T follicular helper cell (primary cell): Measurements from ENCODE around the gene KRTAP4-16.
"Not testable (repeated sequence)": the region's sequence is repeated elsewhere in the genome, so short reads cannot be mapped to it uniquely, and the experiment has no call there.

Experiments used
- DNase-seq: peaks from one replicate; pipeline ENCODE4 v3.0.0-alpha.2; 2020; ENCODE audit warnings: low read depth

The KRTAP4-16 gene

DNA sequence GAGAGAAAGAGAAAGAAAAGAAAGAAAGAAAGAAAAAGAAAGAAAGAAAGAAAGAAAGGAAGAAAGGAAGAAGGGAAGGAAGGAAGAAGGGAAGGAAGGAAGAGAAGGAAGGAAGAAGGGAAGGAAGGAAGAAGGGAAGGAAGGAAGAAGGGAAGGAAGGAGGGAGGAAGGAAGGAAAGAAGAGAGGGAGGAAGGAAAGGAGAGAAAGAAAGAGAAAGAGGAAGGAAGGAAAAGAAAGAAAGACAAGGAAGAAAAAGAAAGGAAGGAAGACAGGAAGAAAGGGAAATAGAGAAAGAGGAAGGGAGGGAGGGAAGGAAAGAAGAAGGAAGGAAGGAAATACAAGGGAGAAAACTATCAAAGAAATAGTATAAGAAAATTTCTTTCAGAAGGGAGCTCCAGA lies 25.2 kb downstream of the KRTAP4-16 start:
- no peak for DNase-seq

DNA sequence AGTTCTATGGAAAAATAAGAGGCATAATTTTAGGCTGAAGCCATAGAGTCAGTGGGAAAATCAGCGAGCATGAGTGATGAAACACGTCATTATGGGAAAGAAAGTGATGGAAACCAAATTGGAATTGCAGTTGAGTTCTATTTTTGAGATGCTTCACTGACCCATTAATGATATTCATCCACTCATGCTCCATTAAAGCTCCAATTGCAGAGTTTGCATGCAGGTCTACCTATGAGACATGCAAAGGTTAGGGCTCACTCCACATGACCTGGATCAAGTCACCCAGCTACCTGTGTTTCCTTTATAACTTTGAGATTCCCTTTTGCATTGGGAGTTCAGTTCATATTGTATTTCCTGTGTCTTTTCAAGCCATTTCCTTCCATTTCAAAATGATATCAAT lies 28.3 kb downstream of the KRTAP4-16 start:
- DNase-seq, result no peak

DNA sequence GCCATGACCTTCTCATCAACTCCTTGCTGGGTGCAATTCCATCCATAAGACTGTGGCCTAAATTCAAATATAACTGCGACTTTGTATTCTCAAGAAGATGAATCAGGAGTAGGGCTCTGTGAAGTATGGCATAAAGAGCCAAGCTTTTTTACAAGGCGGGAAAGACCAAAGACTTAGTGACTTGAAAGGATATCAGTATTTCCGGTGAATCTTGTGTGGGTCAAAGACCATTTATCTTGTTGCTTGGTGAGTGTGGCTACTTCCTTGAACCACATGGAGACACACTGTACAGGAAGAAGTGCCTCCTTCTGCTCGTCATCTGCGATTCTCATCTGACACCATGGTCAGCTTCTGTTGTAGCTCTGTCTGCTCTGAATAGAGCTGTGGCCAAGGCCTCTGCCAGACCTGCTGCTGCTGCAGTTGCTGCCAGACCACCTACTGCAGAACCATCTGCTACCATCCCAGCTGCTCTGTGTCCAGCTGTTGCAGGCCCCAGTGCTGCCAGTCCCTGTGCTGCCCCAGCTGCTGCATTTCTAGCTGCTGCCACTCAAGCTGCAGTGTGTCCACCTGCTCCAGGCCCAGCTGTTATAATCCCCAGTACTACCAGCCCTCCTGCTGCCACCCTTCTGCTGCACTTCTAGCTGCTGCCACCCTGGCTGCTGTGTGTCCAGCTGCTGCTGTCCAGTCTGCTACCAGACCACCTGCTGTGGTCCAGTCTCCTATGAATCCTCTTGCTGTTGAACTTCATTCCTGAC lies 30.2 kb downstream of the KRTAP4-16 start:
- DNase-seq, result no peak

DNA sequence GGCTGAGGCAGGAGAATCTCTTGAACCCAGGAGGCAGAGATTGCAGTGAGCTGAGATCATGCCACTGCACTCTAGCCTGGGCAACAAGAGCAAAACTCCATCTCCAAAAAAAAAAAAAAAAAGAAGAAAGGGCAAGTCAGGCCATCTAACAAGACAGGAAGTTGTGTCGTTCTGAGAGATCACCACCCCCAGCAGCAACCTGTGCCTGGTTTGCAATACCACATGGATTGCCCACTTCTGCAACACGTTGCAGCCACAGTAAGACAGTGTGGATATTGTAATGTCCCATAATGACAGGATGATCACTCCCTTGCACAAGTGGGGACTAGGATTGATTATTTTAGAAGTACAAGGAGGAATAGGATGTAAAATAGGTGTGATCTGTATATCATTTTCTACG lies 33.0 kb downstream of the KRTAP4-16 start:
- DNase-seq, result no peak

DNA sequence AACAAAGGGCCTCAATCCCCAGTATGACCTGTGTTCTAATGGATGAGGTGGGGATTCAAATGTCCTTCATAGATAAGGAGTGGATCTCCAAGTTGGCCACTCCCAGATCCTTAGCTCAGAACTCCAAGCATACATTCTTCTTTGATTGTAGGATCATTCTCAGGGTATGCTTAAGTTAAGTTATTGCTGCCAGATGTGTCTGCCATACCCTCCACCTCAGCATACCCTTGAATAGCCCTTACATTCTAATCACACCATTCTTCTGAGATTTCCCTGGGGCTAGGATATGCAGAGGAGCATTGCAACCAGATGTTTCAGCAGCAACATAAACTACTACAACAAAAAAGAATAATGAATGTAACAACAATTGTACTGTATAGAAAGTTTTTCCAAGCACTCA lies 34.7 kb downstream of the KRTAP4-16 start:
- no peak for DNase-seq

DNA sequence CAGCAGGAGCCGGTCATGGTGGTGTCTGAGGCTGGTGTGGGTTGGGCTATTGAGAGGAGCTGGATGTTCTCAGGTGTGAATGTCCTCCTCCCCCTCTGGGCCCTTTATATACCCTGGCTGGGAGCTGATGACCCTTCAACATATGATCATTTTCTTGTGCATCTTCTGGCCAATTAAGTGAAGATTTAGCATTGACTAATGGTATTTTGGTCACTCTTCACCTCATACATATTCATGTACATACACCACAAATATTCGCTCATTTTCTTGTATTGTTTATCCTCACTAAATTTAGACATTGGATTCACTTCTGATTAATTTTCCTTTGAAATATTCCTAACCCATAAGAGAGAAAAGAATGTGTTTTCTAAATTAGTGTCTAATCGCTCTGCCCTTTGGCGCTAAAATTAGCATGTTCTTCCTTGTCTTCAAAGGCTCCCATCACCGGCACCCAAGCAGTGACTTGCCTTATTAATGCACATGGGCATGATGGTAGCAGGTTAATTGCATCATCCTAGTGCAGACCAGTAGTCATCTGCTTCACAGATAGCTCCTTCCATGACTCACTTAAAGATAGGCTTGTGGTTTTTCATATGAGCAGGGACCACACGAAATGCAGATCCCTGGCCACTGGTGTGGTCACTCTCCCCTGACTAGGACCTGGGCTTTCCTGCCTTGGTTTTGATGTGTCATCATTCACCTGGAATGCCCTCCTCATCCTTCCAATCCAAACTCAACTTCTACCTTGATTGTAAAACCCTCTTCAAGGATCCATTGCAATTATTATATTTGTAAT lies 36.0 kb downstream of the KRTAP4-16 start, which contains the start of gene KRTAP2-4:
Gene KRTAP2-4 (minus strand): TSS at position 51 of the 796 bp plus-strand sequence. CDS start 34 bp downstream, at position 17.
- no peak for DNase-seq

DNA sequence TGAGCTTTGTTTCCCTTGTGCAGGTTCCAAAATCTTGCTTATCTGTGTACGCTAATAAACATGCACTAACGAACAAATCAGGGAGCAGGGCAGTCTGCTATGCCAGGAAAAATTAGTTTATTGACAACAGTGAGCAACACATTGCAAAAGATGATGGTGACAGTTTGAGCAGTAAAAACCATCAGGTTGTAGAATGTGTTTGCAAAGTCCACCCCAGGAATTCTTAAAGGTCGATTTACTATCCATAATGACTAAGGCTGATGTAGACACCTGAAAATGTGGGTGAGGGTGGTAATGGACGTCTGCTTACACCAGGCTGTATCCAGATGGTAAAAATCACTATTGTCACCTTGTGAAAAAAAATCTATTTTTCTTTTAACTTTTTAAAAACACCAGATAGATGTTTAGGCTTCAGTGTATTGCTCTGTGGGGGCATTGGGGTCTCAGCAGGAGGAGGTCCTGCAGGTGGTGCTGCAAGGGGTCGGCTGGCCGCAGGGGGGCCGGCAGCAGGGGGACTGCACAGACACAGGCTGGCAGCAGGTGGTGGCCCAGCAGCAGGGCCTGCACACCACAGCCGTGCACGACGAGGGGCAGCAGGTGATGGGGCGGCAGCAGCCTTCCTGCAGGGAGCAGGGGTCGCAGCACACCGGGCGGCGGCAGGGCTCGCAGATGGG lies 36.9 kb downstream of the KRTAP4-16 start:
- not testable (repeated sequence) for DNase-seq

DNA sequence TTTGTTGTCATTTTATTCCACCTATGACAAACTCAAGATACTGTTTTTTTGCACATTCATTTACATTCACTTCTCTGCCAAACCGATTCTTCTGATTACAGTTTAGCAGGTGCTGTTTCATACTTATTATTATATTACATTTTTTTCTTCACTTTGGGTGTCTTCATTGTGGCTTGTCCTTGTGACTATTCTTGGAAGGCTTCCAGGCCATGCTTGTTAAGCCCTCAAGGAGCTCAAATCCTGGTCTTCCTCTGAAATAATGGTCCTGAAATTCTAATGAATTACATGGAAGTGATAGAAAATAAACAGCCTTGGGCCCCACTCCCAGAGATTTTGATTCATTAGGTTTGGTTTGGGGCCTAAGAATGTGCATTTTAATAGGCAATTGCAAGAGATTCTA lies 37.7 kb downstream of the KRTAP4-16 start:
- no peak for DNase-seq

DNA sequence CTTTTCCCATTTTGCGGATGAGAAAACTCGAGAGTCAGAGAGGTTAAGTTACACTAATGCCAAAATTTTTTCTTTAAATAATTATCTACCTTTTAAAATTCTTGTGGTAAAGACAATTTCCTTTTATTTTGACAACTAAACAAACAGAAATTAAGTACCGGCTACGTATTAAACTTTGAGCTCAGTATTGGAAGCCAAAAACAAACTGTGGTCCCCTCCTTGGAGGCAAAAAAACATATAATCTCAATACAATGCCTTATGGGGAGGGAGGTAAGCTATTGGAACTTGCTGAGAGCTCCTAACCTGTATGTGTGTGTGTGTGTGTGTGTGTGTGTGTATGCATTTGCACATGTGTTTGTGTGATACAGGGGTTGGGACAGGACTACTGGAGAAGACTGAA lies 38.6 kb downstream of the KRTAP4-16 start:
- DNase-seq, result no peak

DNA sequence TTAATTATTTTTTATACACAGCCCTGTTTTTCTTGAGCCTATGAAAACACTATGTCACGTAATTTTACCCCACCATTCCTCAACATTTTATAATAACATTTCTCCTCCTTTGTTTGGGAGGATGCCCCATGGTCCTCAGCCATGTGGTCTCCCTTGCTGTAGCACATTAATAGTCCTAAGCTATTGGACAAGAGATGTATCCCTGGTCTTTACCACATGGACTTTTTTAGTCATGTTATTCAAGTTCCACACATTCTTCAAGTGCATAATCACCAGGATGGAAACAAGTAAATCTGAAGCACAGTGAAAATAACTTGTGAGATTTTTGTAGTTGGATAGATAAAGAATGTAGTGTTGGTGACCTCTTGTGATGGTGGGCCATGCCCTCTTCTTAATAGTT lies 40.0 kb downstream of the KRTAP4-16 start:
- no peak for DNase-seq

DNA sequence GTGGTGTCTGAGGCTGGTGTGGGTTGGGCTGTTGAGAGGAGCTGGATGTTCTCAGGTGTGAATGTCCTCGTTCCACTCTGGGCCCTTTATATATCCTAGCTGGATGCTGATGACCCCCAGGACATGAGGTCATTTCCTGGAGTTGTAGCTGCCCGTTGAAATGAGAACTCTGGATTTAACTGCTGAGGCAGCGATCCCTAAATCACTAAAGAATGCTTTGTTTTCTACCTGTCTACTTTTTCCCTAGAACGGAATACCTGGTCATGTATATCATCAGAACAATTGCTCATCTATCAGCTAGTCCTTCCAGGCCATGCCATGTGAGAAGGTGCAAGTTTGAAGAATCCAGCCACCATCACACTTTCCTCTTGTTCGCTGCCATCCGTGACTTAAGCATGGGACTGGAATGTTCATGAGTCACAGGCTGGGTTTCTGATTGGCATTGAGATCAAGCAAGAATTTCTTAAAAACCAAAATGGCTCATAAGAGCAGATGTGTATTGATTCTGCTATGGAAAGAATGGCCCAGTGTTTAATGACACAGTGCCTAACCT lies 41.9 kb downstream of the KRTAP4-16 start, which contains the start of gene KRTAP2-3:
Gene KRTAP2-3 (minus strand): TSS at position 63 of the 553 bp plus-strand sequence. CDS start 64 bp downstream, outside the sequence.
- no peak for DNase-seq

DNA sequence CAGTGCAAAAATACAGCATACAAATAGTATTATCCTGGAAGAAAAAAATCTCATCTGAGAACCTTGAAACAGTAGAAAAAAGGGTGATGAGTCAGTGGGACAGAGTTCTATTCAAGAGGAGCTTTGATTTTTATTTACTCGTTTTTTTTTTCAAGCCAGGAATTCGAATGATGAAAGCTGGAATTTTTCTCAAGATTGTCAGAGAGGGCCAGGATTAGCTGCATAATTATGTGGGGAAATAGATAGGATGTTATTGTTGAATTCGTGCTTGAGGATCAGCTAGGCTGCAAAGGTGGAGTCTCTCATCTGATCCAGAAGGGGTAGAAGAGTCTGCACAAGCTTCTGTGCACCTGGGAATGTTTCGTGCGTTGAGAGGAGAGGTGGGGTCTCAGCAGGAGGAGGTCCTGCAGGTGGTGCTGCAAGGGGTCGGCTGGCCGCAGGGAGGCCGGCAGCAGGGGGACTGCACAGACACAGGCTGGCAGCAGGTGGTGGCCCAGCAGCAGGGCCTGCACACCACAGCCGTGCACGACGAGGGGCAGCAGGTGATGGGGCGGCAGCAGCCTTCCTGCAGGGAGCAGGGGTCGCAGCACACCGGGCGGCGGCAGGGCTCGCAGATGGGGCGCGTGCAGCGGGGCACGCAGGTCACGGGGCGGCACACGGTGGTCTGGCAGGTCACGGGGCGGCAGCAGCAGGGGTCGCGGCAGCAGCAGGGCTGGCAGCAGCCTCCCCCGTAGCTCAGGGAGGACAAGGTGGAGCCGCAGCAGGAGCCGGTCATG lies 42.5 kb downstream of the KRTAP4-16 start:
- DNase-seq, result not testable (repeated sequence)

DNA sequence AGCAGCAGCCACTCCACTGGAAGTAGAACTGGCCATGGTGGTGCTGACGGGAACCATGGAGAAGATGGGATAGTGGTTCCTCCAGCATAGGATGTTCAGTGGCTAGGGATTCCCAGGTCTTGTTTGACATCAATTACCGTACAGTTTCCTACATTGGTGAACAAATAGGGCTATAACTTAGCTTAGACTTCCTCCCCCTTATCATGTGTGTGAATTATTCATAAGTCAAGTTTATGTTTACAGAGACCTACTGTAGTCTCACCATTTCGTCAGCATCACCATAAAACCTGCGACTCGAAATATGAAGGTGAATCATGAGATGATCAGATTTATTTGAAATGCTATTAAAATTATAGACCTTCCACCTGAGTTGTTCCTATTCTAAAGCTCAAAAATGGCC lies 43.3 kb downstream of the KRTAP4-16 start:
- no peak for DNase-seq

DNA sequence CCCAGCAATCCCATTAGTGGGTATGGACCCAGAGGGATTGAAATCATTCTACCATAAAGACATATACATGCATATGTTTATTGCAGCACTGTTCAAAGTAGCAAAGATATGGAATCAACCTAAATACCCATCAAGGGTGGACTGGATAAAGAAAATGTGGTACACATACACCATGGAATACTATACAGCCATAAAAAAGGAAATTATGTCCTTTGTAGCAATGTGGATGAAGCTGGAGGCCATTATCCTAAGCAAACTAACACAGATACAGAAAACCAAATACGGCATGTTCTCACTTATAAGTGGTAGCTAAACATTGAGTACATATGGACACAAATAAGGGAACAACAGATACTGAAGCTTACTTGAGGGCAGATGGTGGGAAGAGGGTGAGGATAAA lies 44.5 kb downstream of the KRTAP4-16 start:
- DNase-seq, result no peak

DNA sequence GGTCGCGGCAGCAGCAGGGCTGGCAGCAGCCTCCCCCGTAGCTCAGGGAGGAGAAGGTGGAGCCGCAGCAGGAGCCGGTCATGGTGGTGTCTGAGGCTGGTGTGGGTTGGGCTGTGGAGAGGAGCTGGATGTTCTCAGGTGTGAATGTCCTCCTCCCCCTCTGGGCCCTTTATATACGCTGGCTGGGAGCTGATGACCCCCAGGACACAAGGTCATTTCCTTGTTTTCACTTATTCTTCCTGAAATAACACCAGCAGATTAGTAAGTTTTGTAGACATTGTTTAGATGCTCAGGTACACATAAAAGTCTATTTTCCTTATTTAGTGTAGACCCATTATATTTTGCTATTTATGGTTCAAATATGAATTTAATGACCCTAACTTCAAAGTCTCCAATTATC lies 46.9 kb downstream of the KRTAP4-16 start, which contains the start of gene KRTAP2-2:
Gene KRTAP2-2 (minus strand): TSS at position 101 of the 400 bp plus-strand sequence. CDS start 19 bp downstream, at position 82.
- DNase-seq, result not testable (repeated sequence)

DNA sequence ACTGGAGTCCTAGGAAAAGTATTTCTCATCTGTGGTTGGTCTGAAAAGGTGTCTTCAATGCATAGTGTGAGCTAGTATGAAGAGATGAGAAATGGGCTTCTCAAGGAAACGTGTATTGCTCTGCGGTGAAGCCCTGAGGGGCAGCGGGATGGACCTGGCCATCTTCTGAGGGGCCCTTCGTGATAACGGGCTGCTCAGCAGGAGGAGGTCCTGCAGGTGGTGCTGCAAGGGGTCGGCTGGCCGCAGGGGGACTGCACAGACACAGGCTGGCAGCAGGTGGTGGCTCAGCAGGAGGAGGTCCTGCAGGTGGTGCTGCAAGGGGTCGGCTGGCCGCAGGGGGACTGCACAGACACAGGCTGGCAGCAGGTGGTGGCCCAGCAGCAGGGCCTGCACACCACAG lies 47.5 kb downstream of the KRTAP4-16 start:
- DNase-seq, result not testable (repeated sequence)

DNA sequence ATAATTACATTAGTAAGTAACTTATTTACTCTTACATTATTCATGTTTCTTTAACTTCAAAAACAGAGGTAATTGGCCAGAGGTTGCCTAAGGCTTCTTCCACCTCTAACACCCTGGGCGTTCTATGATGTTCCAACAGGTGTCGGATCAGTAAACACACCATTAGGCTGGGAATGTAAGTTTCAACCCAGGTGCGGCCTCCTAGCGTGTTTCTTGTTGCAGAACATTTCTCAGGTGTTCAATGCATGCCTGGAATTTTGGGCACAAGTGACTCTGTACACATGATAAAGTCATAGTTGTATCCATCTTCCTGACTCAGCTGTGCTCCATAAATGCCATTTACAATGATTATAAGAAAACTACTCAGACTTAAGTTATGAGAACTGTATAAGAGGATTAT lies 48.0 kb downstream of the KRTAP4-16 start:
- no peak for DNase-seq

DNA sequence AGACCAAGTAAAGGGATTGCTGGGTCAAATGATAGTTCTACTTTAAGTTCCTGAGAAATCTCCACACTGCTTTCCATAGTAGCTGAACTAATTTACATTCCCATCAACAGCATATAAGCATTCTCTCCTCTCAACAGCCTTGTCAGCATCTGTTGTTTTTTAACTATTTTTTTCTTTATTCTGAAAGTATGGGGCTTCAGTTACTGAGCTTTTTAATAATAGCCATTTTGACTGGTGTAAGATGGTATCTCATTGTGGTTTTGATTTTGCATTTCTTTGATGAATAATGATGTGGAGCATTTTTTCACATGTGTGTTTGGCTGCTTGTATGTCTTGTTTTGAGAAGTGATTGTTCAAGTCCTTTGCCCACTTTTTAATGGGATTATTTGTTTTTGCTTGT lies 49.4 kb downstream of the KRTAP4-16 start:
- DNase-seq, result no peak
